ENCODE measurements around the gene TXNRD2.

DNA sequence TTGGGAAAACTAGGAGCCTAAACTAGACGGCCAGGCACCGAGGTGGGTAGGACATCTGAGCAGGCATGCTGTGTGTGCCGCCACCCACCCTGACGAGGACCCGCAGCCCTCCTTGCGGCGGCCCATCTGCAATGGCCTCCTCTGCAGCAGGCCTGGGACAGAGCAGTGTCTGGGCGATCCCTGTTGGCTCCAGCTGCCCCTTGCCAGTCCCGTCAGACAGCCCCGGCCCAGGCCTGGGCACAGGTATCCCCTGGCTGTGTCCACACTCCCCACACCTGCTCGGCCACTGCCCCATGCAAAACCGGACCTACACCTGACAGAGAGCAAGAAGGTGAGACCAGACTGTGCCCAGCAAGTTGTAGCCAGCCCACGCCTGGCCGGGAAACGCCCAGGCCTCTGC is 48.3 kb downstream of the TXNRD2 start:
- TF ChIP-seq, protein P1, sequence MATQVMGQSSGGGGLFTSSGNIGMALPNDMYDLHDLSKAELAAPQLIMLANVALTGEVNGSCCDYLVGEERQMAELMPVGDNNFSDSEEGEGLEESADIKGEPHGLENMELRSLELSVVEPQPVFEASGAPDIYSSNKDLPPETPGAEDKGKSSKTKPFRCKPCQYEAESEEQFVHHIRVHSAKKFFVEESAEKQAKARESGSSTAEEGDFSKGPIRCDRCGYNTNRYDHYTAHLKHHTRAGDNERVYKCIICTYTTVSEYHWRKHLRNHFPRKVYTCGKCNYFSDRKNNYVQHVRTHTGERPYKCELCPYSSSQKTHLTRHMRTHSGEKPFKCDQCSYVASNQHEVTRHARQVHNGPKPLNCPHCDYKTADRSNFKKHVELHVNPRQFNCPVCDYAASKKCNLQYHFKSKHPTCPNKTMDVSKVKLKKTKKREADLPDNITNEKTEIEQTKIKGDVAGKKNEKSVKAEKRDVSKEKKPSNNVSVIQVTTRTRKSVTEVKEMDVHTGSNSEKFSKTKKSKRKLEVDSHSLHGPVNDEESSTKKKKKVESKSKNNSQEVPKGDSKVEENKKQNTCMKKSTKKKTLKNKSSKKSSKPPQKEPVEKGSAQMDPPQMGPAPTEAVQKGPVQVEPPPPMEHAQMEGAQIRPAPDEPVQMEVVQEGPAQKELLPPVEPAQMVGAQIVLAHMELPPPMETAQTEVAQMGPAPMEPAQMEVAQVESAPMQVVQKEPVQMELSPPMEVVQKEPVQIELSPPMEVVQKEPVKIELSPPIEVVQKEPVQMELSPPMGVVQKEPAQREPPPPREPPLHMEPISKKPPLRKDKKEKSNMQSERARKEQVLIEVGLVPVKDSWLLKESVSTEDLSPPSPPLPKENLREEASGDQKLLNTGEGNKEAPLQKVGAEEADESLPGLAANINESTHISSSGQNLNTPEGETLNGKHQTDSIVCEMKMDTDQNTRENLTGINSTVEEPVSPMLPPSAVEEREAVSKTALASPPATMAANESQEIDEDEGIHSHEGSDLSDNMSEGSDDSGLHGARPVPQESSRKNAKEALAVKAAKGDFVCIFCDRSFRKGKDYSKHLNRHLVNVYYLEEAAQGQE (IDR thresholded peaks at IDR 0.05; ENCODE audit: low read depth) = no peak
- TF ChIP-seq ZBTB7A (IDR thresholded peaks at IDR 0.05; ENCODE audit: low read depth) (no peak), RAD21 (IDR thresholded peaks at IDR 0.05; ENCODE audit: low read depth) (no peak), YY1 (IDR thresholded peaks at IDR 0.05; ENCODE audit: low read depth) (no peak), EP300 (IDR thresholded peaks at IDR 0.05; ENCODE audit: borderline replicate concordance) (no peak), TAF1 (IDR thresholded peaks at IDR 0.05; ENCODE audit: low read depth) (no peak), NFIC (IDR thresholded peaks at IDR 0.05) (no peak), TCF12 (IDR thresholded peaks at IDR 0.05; ENCODE audit: low read depth) (no peak)
- TF ChIP-seq, protein P2, sequence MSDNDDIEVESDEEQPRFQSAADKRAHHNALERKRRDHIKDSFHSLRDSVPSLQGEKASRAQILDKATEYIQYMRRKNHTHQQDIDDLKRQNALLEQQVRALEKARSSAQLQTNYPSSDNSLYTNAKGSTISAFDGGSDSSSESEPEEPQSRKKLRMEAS (IDR thresholded peaks at IDR 0.05) = no peak

Data from Ishikawa (cell line).